RPMI8226 (cell line): ENCODE data around the gene TMEM191B.
"Not testable (repeated sequence)": the region's sequence is repeated elsewhere in the genome, so short reads cannot be mapped to it uniquely, and the experiment has no call there.

Experiments
- DNase-seq: peaks from one replicate; pipeline ENCODE4 v3.0.0-alpha.2; 2015

TMEM191B gene

DNA sequence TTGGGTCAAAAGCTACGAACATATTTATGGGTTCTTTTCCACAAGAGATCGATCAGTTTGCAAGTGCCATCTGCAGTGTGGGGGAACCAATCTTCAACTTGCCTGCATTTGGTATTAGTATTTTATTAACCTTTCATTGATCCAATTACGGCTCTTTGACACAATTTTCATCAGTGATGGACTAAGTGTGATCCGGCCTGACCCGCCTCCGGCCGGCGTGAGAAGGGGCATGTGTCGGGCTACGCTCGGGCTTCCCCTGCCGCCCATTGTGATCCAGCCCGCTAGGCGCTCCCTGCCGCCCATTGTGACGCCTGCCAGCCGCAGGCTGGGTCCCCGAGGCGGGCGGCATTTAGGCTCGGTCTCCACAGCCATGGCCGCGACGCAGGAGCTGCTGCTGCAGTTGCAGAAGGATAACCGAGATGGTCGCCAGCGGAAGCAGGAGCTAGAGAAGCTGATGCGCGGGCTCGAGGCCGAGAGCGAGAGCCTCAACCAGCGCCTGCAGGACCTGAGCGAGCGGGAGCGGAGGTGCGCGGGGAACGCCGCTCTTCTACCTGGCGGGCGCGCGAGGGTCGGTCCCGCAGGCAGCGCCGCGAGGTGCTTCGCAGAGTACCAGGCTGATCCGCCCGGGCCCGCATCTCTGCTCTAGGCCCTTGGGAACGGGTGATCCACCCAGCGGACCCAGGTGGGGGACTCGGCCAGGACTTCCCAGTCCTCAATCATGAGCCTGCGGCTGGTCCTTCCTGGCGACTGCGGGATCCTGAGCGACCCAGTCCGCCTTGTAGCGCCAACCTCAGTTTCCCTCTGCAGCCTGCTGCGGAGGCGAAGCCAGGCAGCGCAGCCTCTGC is at the start of gene TMEM191B:
TSS of gene TMEM191B (plus strand) at position 51 of the 845 bp plus-strand sequence. CDS start at position 230, 179 bp downstream.
- DNase-seq = not testable (repeated sequence)

DNA sequence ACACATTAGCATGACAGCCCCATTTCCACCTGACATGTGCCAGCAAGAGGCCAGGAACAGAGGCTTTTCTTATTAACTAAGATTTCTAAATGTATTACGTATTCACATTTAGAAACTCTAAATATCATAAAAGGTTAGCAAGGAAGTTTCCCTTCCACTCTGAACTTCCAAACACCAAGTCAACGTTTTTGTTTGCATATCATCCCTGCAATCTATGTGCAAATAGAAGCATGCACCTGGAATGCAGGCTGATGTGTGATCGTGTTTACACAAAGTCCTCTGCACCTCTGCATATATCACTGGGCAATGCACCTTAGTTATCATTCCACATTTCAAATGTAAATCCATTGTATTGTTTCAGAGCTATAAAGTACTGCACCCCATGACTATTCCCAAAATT is 31.4 kb upstream of the TMEM191B start:
- not testable (repeated sequence) for DNase-seq

- not testable (repeated sequence) for DNase-seq
Observed at GRCh38 chr22:18511327-18511726, 16.3 kb upstream of the TMEM191B start.

DNA sequence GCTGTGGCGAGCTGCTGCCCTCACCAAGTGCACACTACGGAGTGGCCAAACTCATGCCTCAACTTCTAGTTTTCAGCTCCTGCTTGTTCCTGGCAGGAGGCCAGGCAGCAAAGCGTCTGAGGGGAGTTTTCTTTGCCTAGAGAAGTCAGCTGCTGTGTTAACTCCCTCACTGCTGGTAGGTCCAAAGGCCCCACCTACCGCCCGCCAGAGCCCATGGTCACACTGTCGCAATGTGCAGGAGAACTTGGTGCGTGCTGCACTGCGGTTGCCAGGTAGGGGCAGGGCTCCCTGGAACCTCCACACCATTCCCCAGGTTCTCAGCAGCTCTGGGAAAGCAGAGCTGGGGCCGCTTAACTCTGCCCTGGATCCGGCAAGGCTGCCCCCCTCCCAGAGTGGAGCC is 15.2 kb upstream of the TMEM191B start:
- not testable (repeated sequence) for DNase-seq

- not testable (repeated sequence) for DNase-seq
Observed at GRCh38 chr22:18513454-18513853, 14.1 kb upstream of the TMEM191B start.

- DNase-seq = not testable (repeated sequence)
Observed at GRCh38 chr22:18518061-18518460, 9.5 kb upstream of the TMEM191B start, which contains the start of gene GGTLC3. TSS of gene GGTLC3 (minus strand) at chr22:18518161. CDS start at chr22:18517897, 264 bp downstream.

GRCh38 chr22:18522762-18523161 is 4.8 kb upstream of the TMEM191B start:
- DNase-seq = not testable (repeated sequence)

GRCh38 chr22:18523328-18523727 is 4.3 kb upstream of the TMEM191B start:
- not testable (repeated sequence) for DNase-seq

DNA sequence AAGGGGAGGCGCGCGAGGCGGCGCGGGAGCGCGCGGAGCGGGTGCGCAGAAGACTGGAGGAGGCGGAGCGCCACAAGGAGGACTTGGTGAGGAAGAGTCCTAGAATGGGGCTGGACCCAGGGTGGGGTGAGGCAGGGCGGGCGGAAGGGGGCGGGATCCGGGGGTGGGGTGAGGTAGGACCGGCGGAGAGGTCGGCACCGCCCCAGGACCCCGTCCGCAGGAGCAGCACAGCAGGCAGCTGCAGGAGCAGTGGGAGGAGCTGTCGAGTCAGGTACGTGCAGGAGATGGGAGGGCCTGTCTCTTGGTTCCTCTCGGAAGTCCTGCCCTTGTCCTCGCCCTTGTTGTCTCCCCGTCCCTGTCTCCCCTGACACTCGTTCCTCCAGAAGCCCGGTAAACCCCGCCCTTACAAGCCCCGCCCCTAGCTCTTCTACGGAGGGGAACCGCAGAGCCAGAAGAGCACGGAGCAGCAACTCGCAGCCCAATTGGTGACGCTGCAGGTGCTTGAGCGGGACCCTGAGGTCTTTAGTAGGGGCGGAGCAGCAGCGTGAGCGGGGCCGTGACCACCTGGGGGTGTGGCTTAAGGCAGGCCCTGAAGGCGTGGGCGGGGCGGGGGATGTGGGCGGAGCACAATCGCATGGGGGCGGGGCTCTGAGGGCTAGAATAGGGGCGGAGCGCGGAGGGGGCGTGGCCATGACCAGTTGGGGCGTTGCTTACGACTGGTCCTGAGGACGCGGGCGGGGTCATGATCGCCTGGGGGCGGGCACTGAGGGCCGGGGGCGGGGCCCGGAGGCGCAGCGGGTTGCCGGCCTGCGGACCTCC is 1.2 kb downstream of the TMEM191B start:
- DNase-seq = peak; percentile 66

GRCh38 chr22:18529416-18530145 is 2.0 kb downstream of the TMEM191B start:
- DNase-seq = not testable (repeated sequence)

- DNase-seq = not testable (repeated sequence)
Observed at GRCh38 chr22:18533633-18534032, 6.0 kb downstream of the TMEM191B start.

DNA sequence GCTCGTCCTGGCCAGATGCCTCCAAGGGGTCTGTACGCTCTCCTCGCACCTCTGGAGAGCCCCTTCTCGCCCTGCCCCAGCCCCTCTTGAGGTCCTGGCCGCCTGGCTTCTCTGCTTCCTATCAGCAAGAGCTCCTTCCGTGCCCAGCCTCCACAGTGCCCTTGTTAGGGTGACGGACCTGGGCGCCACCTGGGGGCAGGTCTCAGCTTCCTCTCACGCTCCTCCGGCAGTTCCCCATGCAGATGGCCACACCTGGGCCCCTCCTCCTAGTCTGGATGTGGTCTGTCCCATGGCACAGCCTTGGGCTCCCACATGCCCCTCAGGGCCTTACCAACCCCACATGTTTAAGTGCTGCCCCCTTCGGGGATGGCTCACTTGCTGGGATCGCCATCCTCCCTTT is 6.7 kb downstream of the TMEM191B start:
- not testable (repeated sequence) for DNase-seq

DNA sequence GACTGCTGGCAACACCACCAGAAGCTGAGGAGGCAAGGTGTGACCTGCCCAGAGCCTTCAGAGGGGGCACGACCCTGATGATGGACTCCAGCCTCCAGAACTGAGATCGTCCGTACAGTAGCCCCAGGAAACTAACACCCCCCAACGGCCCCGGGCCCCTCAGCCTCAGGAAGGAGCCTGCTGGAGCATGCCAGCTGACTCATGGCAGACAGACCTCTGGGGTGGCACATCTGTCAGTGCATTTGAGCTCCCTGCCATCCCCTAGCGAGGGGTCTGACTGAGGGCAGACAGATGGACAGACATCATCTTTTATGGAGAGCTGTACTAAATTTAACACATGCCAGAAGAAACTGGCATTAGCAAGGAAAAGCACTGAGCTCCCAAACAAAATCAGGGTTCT is 12.4 kb downstream of the TMEM191B start:
- DNase-seq = not testable (repeated sequence)

DNA sequence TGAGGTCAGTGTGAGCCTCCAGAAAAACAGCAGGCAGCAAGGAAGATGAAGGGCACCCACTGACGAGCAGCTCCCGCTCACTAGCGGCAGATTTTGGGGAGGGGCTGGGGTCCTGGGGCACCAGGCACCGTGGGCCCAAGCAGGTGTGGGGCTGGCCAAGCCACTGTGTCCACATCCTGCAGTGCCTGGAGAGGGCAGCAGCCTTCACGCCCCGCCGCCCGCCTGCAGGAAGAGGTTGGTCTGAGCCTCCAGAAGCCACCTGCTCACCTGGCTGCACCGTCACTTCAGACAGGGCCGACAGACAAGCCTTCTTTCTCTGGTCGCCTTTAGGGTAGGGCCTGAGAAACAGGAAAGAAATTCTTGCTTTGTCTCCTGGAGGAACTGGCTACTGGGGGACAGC is 15.8 kb downstream of the TMEM191B start:
- not testable (repeated sequence) for DNase-seq

DNA sequence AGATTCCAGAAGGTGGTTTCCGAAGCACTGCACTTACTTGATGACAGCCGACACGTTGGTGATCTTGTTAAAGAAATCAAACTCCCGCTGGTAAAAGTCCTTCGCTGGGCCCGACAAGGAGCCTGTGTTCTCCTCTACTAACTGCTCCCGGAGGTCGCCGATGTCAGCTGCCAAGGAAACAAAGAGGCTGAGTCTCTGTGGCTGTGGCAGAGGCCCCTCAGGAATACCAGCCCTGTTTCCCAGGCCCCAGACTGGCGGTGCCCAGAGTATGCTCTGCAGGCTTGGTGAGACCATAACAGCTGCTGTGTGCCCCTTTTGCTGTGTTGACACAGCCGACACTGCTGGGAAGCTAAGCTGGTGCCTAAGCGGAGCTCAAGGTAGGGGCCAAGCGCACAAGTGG is 17.0 kb downstream of the TMEM191B start:
- DNase-seq = not testable (repeated sequence)

DNA sequence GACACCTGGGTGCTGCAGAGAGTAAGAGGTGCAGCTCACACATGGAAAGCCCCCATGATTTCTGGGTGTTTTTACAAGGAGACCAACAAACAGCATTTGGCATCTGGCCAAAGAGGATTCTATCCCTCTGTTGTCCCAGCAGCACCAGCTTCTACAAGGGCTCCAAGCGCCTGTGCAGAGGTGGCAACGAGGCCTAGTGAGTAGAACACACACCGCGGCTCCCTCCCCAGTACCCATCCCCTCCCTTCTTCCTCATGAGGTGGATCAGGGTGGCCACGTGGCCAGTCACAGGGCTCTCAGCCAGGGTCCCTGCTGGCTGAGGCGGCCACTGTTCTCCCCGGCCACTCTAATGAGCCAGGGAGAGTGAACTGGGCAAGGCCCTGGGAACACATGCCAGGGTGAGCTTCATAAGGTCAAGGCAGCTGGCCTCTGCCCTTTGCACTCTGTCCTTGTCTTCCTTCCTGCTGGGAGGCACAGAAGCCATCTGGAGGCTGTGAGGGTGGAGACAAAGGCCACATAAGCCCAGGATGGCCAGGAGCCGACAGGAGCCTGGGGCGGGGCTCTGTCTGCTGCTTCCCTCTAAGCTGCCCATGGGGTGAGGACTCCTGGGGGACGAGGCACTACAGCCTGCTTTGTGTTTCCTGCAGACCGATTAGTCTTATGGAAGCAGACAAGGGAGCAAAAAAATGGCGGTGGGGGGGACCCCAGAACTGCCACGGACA is 22.0 kb downstream of the TMEM191B start:
- not testable (repeated sequence) for DNase-seq

- not testable (repeated sequence) for DNase-seq
Observed at GRCh38 chr22:18551046-18551445, 23.4 kb downstream of the TMEM191B start.

GRCh38 chr22:18552839-18553597 is 25.4 kb downstream of the TMEM191B start:
- DNase-seq = not testable (repeated sequence)

- DNase-seq = not testable (repeated sequence)
Observed at GRCh38 chr22:18554280-18555256, 27.0 kb downstream of the TMEM191B start.

DNA sequence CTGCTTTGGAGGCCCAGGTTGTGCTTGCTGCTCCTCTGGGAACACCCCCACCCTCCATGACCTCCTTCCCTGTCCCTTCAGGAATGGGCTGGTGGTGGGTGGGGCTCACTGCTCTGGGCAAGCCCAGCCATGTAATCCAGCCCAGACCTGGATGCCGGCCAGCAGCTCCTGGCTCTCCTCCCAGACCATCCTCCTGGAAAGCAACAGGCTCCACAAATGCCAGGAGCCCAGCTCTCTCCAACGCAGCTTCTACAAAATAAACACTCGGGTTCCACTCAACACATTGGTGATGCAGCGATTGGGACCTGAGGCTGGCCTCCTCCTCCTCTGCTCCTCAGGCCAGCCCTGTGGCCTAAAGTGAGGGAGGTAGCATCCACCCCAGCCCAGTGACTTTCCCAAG is 30.9 kb downstream of the TMEM191B start:
- not testable (repeated sequence) for DNase-seq
